Endothelial cell (in vitro differentiated cells): ENCODE measurements around the gene KCNK18. TPM values are rescaled to one million over a fixed set of nuclear protein-coding genes. Genes with fewer than 3 reads are reported as not detected.

Experiments
- DNase-seq: peaks from one replicate; pipeline ENCODE4 v3.0.0; 2021; ENCODE audit warnings: low spot score
- H3K27ac Mint-ChIP-seq: one replicate; pipeline ENCODE4 v1.8.0; 2021; ENCODE audit warnings: mixed read lengths, inconsistent platforms; ENCODE audit not compliant: unreplicated experiment
- H3K27me3 Mint-ChIP-seq: one replicate; pipeline ENCODE4 v1.8.0; 2021; ENCODE audit warnings: mild to moderate bottlenecking, moderate library complexity, mixed read lengths, inconsistent platforms; ENCODE audit not compliant: unreplicated experiment
- H3K36me3 Mint-ChIP-seq: one replicate; pipeline ENCODE4 v1.8.0; 2021; ENCODE audit warnings: mild to moderate bottlenecking, low read depth, mixed read lengths, inconsistent platforms; ENCODE audit not compliant: unreplicated experiment
- H3K4me1 Mint-ChIP-seq: one replicate; pipeline ENCODE4 v1.8.0; 2021; ENCODE audit warnings: mild to moderate bottlenecking, mixed read lengths, inconsistent platforms; ENCODE audit not compliant: unreplicated experiment
- H3K4me3 Mint-ChIP-seq: one replicate; pipeline ENCODE4 v1.8.0; 2021; ENCODE audit warnings: mild to moderate bottlenecking, mixed read lengths, inconsistent platforms; ENCODE audit not compliant: unreplicated experiment
- H3K9me3 Mint-ChIP-seq: one replicate; pipeline ENCODE4 v1.8.0; 2021; ENCODE audit warnings: mixed read lengths, inconsistent platforms; ENCODE audit not compliant: unreplicated experiment
- CTCF ChIP-seq: fragments of 200-600 bp; sonication (generic); IDR thresholded peaks from one replicate; pipeline ENCODE4 v1.5.0; 2021; ENCODE audit warnings: antibody characterized with exemption; ENCODE audit not compliant: unreplicated experiment
- long read RNA-seq: library from polyadenylated mRNA; unstranded; transcript quantifications from one replicate; pipeline ENCODE4 v2.0.0, GENCODE V29; 2020; ENCODE audit not compliant: unreplicated experiment
- total RNA-seq: library from RNA; stranded (reverse); fragmentation: NEBNext Ultra II Directional; extraction: Animal tissue kit (Norgen Biotek cat#: 25700); gene quantifications from one replicate; pipeline ENCODE4 v1.2.1, GENCODE V29; 2021; ENCODE audit not compliant: unreplicated experiment

Gene KCNK18
- 0.31 TPM for total RNA-seq
- long read RNA-seq: 0 reads

- Mint-ChIP-seq H3K27me3 (peaks cover 1% of the 10 kb centered on the region), H3K27ac (no peak within 1 kb of the TSS), H3K36me3 (peaks cover 5% of the 10 kb centered on the region), H3K4me3 (no peak within 1 kb of the TSS), H3K4me1 (peaks cover 17% of the 10 kb centered on the region), H3K9me3 (no peaks in the 10 kb centered on the region)
- no peak for DNase-seq
- TF ChIP-seq CTCF: no peak
Measured at GRCh38 chr10:117197189-117197588, at the start of gene KCNK18. KCNK18 (plus strand) TSS chr10:117197489; CDS start chr10:117197489, 0 bp downstream.

- no peak for TF ChIP-seq CTCF
- no peak overlapping the region for H3K27ac Mint-ChIP-seq
- peaks cover 6% of the 10 kb centered on the region for H3K27me3 Mint-ChIP-seq
Measured at GRCh38 chr10:117148284-117148683, 49.0 kb upstream of the KCNK18 start.

GRCh38 chr10:117152668-117153067 lies 44.6 kb upstream of the KCNK18 start:
- no peak for TF ChIP-seq CTCF
- DNase-seq: no peak
- Mint-ChIP-seq H3K9me3 (no peaks in the 10 kb centered on the region), H3K4me1 (peaks cover 16% of the 10 kb centered on the region), H3K4me3 (no peak overlapping the region), H3K36me3 (peaks cover 4% of the 10 kb centered on the region), H3K27ac (no peak overlapping the region), H3K27me3 (peaks cover 6% of the 10 kb centered on the region)

More at GRCh38 chr10:117148284-117148683, 49.0 kb upstream of the KCNK18 start:
- Mint-ChIP-seq H3K9me3 (no peaks in the 10 kb centered on the region), H3K4me1 (peaks cover 8% of the 10 kb centered on the region), H3K36me3 (peaks cover 5% of the 10 kb centered on the region), H3K4me3 (no peak overlapping the region)
- no peak for DNase-seq

- Mint-ChIP-seq H3K4me3 (no peak overlapping the region), H3K27me3 (peaks cover 5% of the 10 kb centered on the region), H3K27ac (no peak overlapping the region), H3K4me1 (peaks cover 49% of the 10 kb centered on the region), H3K36me3 (no peaks in the 10 kb centered on the region), H3K9me3 (no peaks in the 10 kb centered on the region)
- no peak for DNase-seq
- no peak for TF ChIP-seq CTCF
Measured at GRCh38 chr10:117158297-117158696, 39.0 kb upstream of the KCNK18 start.

GRCh38 chr10:117159390-117159789 lies 37.9 kb upstream of the KCNK18 start:
- no peak for DNase-seq
- no peak for TF ChIP-seq CTCF
- Mint-ChIP-seq H3K36me3 (no peaks in the 10 kb centered on the region), H3K27ac (peak overlapping the region; percentile 92), H3K27me3 (peaks cover 5% of the 10 kb centered on the region), H3K4me3 (no peak overlapping the region), H3K9me3 (no peaks in the 10 kb centered on the region), H3K4me1 (peaks cover 53% of the 10 kb centered on the region)
